Activated naive CD8-positive, alpha-beta T cell treated with anti-CD3 and anti-CD28 coated beads, Interleukin-2, amount 10 ng/mL, durations not matched to agents 7 days and 5 days (primary cell): Measurements from ENCODE around the gene APEX2. TPM values are rescaled to one million over a fixed set of nuclear protein-coding genes. Genes with fewer than 3 reads are reported as not detected.

Experiments
- ATAC-seq: fragments of 150-1000 bp; cut with Tn5 transposase; one replicate; pipeline ENCODE4 v1.10.0; 2021; ENCODE audit warnings: low read depth, moderate library complexity
- POLR2A ChIA-PET: fragments of 350-600 bp; sonication (Branson Sonifier 250); formaldehyde crosslinking; loops from one replicate; lab custom pipeline; 2021; ENCODE audit warnings: antibody characterized with exemption; lab: Charles Lee
- DNase-seq: peaks from one replicate; pipeline ENCODE4 v3.0.0; 2021
- H3K27ac Mint-ChIP-seq: one replicate; pipeline ENCODE4 v1.8.0; 2022; ENCODE audit warnings: mild to moderate bottlenecking, mixed read lengths
- H3K27me3 Mint-ChIP-seq: one replicate; pipeline ENCODE4 v1.8.0; 2022; ENCODE audit warnings: mild to moderate bottlenecking, moderate library complexity, mixed read lengths
- H3K36me3 Mint-ChIP-seq: one replicate; pipeline ENCODE4 v1.8.0; 2021; ENCODE audit warnings: mild to moderate bottlenecking, mixed read lengths
- H3K4me1 Mint-ChIP-seq: one replicate; pipeline ENCODE4 v1.8.0; 2021; ENCODE audit warnings: mixed read lengths
- H3K4me3 Mint-ChIP-seq: one replicate; pipeline ENCODE4 v1.8.0; 2022; ENCODE audit warnings: mild to moderate bottlenecking, moderate library complexity, mixed read lengths
- H3K9me3 Mint-ChIP-seq: one replicate; pipeline ENCODE4 v1.8.0; 2021; ENCODE audit warnings: mixed read lengths
- total RNA-seq, 2 experiments: library from RNA; stranded (reverse); gene quantifications; one replicate each; pipeline ENCODE4 v1.2.3, GENCODE V29; 2021

The APEX2 gene
- total RNA-seq, 2 experiments from 2014 or later: 23.7 to 25.2 TPM

GRCh38 chrX:54994668-54995351 is 5.4 kb upstream of the APEX2 start:
- Mint-ChIP-seq H3K9me3 (no peaks in the 10 kb centered on the region), H3K4me1 (peaks cover 4% of the 10 kb centered on the region), H3K27me3 (no peaks in the 10 kb centered on the region), H3K36me3 (no peaks in the 10 kb centered on the region), H3K4me3 (no peak overlapping the region), H3K27ac (no peak overlapping the region)
- DNase-seq (no peak), ATAC-seq (no peak)
- POLR2A ChIA-PET: no interaction called here

GRCh38 chrX:54995621-54996020 is 4.5 kb upstream of the APEX2 start:
- H3K4me3 Mint-ChIP-seq: no peak overlapping the region
- H3K27ac Mint-ChIP-seq: no peak overlapping the region
- no peak for ATAC-seq
- no peaks in the 10 kb centered on the region for H3K27me3 Mint-ChIP-seq
- no peaks in the 10 kb centered on the region for H3K9me3 Mint-ChIP-seq
- no peak for DNase-seq
- POLR2A ChIA-PET: no interaction called here
- H3K36me3 Mint-ChIP-seq: peaks cover 1% of the 10 kb centered on the region
- H3K4me1 Mint-ChIP-seq: peaks cover 4% of the 10 kb centered on the region

- ATAC-seq: no peak
- POLR2A ChIA-PET: no interaction called here
- H3K4me1 Mint-ChIP-seq: peaks cover 37% of the 10 kb centered on the region
- no peaks in the 10 kb centered on the region for H3K9me3 Mint-ChIP-seq
- H3K4me3 Mint-ChIP-seq: no peak overlapping the region
- H3K36me3 Mint-ChIP-seq: peaks cover 25% of the 10 kb centered on the region
- no peak overlapping the region for H3K27ac Mint-ChIP-seq
- DNase-seq: no peak
- H3K27me3 Mint-ChIP-seq: no peaks in the 10 kb centered on the region
Observed at GRCh38 chrX:55004231-55004630, 4.1 kb downstream of the APEX2 start.

GRCh38 chrX:55005256-55005655 is 5.1 kb downstream of the APEX2 start:
- Mint-ChIP-seq H3K4me3 (no peak overlapping the region), H3K9me3 (no peaks in the 10 kb centered on the region), H3K36me3 (peaks cover 25% of the 10 kb centered on the region), H3K27ac (no peak overlapping the region), H3K27me3 (no peaks in the 10 kb centered on the region), H3K4me1 (peaks cover 38% of the 10 kb centered on the region)
- DNase-seq (no peak), ATAC-seq (no peak)
- POLR2A ChIA-PET: no interaction called here

- H3K4me3 Mint-ChIP-seq: no peak overlapping the region
- no peaks in the 10 kb centered on the region for H3K9me3 Mint-ChIP-seq
- no peaks in the 10 kb centered on the region for H3K27me3 Mint-ChIP-seq
- peaks cover 22% of the 10 kb centered on the region for H3K36me3 Mint-ChIP-seq
- POLR2A ChIA-PET: no interaction called here
- DNase-seq (no peak), ATAC-seq (no peak)
- H3K4me1 Mint-ChIP-seq: peaks cover 31% of the 10 kb centered on the region
- peak overlapping the region; percentile 61 for H3K27ac Mint-ChIP-seq
Observed at GRCh38 chrX:55006827-55007621, 6.9 kb downstream of the APEX2 start.

GRCh38 chrX:55007656-55008055 is 7.5 kb downstream of the APEX2 start:
- H3K27me3 Mint-ChIP-seq: no peaks in the 10 kb centered on the region
- peaks cover 21% of the 10 kb centered on the region for H3K36me3 Mint-ChIP-seq
- no peaks in the 10 kb centered on the region for H3K9me3 Mint-ChIP-seq
- DNase-seq: no peak
- H3K4me1 Mint-ChIP-seq: peaks cover 26% of the 10 kb centered on the region
- ATAC-seq: no peak
- POLR2A ChIA-PET: no interaction called here
- H3K4me3 Mint-ChIP-seq: no peak overlapping the region
- peak overlapping the region; percentile 61 for H3K27ac Mint-ChIP-seq

GRCh38 chrX:55008571-55009358 is 8.6 kb downstream of the APEX2 start:
- Mint-ChIP-seq H3K4me1 (peaks cover 23% of the 10 kb centered on the region), H3K27ac (no peak overlapping the region), H3K27me3 (no peaks in the 10 kb centered on the region), H3K36me3 (peaks cover 17% of the 10 kb centered on the region), H3K4me3 (no peak overlapping the region), H3K9me3 (no peaks in the 10 kb centered on the region)
- POLR2A ChIA-PET: interaction anchor here (0.9 to 2.2 kb wide), 2 partner anchors 8 to 1721 kb away, joined by 3 to 16 read pairs; partner anchors contain the start of gene APEX2
- ATAC-seq (peak; percentile 58), DNase-seq (no peak)

- Mint-ChIP-seq H3K27me3 (no peaks in the 10 kb centered on the region), H3K36me3 (peaks cover 6% of the 10 kb centered on the region), H3K4me3 (no peak overlapping the region), H3K4me1 (peaks cover 11% of the 10 kb centered on the region), H3K9me3 (no peaks in the 10 kb centered on the region), H3K27ac (no peak overlapping the region)
- no peak for ATAC-seq
- POLR2A ChIA-PET: no interaction called here
- no peak for DNase-seq
Observed at GRCh38 chrX:55011294-55011693, 11.1 kb downstream of the APEX2 start.

- POLR2A ChIA-PET: no interaction called here
- DNase-seq (no peak), ATAC-seq (no peak)
- Mint-ChIP-seq H3K27me3 (no peaks in the 10 kb centered on the region), H3K4me1 (no peaks in the 10 kb centered on the region), H3K4me3 (no peak overlapping the region), H3K36me3 (no peaks in the 10 kb centered on the region), H3K27ac (no peak overlapping the region), H3K9me3 (no peaks in the 10 kb centered on the region)
Observed at GRCh38 chrX:55014897-55015299, 14.7 kb downstream of the APEX2 start.

GRCh38 chrX:55026143-55026542 is 26.0 kb downstream of the APEX2 start:
- POLR2A ChIA-PET: no interaction called here
- ATAC-seq: no peak
- Mint-ChIP-seq H3K27ac (no peak overlapping the region), H3K36me3 (no peaks in the 10 kb centered on the region), H3K4me3 (no peak overlapping the region), H3K9me3 (no peaks in the 10 kb centered on the region), H3K27me3 (no peaks in the 10 kb centered on the region), H3K4me1 (peaks cover 6% of the 10 kb centered on the region)
- DNase-seq: no peak

GRCh38 chrX:55026840-55027239 is 26.7 kb downstream of the APEX2 start:
- no peaks in the 10 kb centered on the region for H3K9me3 Mint-ChIP-seq
- ATAC-seq (no peak), DNase-seq (no peak)
- H3K36me3 Mint-ChIP-seq: no peaks in the 10 kb centered on the region
- POLR2A ChIA-PET: no interaction called here
- H3K27me3 Mint-ChIP-seq: no peaks in the 10 kb centered on the region
- no peak overlapping the region for H3K4me3 Mint-ChIP-seq
- no peak overlapping the region for H3K27ac Mint-ChIP-seq
- peaks cover 6% of the 10 kb centered on the region for H3K4me1 Mint-ChIP-seq

- DNase-seq: no peak
- Mint-ChIP-seq H3K4me3 (no peak overlapping the region), H3K36me3 (no peaks in the 10 kb centered on the region), H3K27ac (no peak overlapping the region), H3K9me3 (no peaks in the 10 kb centered on the region), H3K4me1 (peaks cover 6% of the 10 kb centered on the region), H3K27me3 (no peaks in the 10 kb centered on the region)
- ATAC-seq: no peak
- POLR2A ChIA-PET: no interaction called here
Observed at GRCh38 chrX:55028040-55028439, 27.9 kb downstream of the APEX2 start.

- no peaks in the 10 kb centered on the region for H3K27me3 Mint-ChIP-seq
- POLR2A ChIA-PET: no interaction called here
- peaks cover 6% of the 10 kb centered on the region for H3K4me1 Mint-ChIP-seq
- ATAC-seq (no peak), DNase-seq (no peak)
- H3K4me3 Mint-ChIP-seq: no peak overlapping the region
- H3K9me3 Mint-ChIP-seq: no peaks in the 10 kb centered on the region
- H3K27ac Mint-ChIP-seq: no peak overlapping the region
- no peaks in the 10 kb centered on the region for H3K36me3 Mint-ChIP-seq
Observed at GRCh38 chrX:55028611-55029010, 28.4 kb downstream of the APEX2 start.
